Stimulated activated CD4-positive, alpha-beta T cell treated with anti-CD3 and anti-CD28 coated beads, Interleukin-4, amount 100 ng/mL, for 1 hour (primary cell): ENCODE data around the gene IL31RA.
A peak's percentile ranks its signal among the peaks of the same experiment; 100 is the strongest.
"Not testable (repeated sequence)": the region's sequence is repeated elsewhere in the genome, so short reads cannot be mapped to it uniquely, and the experiment has no call there.

Experiments used
- DNase-seq: peaks from one replicate; pipeline ENCODE4 v3.0.0-alpha.2; 2020

The IL31RA gene

GRCh38 chr5:55850839-55851674, at the start of gene IL31RA:
TSS of gene IL31RA (plus strand) at chr5:55851357. CDS start at chr5:55851571, 214 bp downstream.
- no peak for DNase-seq

- DNase-seq, result not testable (repeated sequence)
Measured at GRCh38 chr5:55808814-55809213, 42.3 kb upstream of the IL31RA start.

DNA sequence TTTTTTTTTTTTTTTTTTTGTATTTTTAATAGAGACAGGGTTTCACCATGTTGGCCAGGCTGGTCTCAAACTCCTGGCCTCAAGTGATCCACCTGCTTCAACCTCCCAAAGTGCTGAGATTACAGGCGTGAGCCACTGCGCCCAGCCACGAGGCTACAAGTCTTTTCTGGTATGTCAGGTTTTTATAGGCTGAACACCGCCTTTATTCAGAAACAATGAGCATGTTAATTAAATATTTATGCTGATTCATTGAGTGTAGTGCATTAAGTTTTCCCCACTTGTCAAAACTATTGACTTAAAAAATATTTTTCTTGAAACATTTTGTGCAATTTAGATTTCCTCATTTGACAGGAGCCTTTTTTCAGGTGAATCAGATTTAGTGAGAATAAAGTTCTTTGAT, 35.2 kb upstream of the IL31RA start:
- not testable (repeated sequence) for DNase-seq

DNA sequence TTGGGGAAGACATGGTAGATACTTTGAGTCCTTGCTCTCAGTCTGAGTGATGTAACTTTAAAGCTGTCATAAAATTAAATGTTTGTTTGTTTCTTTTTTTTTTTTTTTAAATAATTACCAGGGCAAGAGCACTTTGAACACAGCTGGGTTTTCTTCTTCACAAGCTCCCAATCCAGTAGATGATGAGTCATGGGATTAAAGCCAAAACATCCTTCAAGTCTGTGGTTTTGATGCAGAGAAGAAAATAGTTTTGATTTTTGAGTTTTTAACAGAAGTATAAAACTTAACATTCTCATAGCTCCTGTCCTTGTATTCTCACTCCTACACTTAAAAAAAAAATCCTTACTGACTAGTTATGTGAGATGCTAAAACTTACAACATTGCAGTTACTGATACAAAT, 34.8 kb upstream of the IL31RA start:
- DNase-seq, result no peak

GRCh38 chr5:55817030-55817429, 34.1 kb upstream of the IL31RA start:
- DNase-seq, result no peak

- no peak for DNase-seq
Measured at GRCh38 chr5:55820488-55820887, 30.7 kb upstream of the IL31RA start.

DNA sequence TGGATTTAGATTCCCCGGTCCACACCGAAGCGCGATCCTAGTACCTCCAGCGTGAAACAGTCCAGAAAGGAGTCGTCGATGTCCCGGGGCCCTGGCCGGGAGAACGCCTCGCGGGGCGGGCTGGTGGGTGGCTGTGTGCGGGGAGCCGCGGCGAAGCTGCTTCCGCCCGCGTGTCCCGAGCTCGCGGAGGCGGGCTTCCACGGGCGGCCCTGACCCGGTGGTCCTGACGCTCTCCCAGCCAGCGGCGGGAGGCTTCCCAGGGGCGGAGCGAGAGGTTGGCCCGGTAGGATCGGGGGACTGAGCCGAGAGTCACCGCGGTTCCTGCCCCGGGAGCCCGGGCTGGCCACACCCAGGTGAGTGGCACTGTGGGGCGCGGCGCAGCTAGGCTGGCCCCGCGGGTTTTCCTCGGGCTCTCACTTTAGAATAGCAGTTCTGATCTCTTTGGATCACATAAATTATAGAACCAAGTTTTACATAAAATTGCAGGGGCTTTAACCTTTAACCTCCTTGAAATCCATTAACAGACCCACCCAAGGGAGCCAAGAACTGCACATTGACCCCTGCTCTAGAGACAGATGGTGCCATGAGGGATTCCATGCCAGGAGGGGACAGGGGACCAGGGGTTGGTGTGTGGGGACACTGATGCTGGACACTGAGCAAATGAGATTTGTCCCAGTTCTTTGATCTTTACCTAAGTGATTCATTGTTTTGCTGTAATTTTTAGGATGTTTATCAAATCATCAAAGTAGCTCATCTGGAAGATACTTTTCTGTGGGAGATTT, 29.2 kb upstream of the IL31RA start:
- DNase-seq, result peak; percentile 4

- no peak for DNase-seq
Measured at GRCh38 chr5:55823151-55823796, 27.9 kb upstream of the IL31RA start.

DNA sequence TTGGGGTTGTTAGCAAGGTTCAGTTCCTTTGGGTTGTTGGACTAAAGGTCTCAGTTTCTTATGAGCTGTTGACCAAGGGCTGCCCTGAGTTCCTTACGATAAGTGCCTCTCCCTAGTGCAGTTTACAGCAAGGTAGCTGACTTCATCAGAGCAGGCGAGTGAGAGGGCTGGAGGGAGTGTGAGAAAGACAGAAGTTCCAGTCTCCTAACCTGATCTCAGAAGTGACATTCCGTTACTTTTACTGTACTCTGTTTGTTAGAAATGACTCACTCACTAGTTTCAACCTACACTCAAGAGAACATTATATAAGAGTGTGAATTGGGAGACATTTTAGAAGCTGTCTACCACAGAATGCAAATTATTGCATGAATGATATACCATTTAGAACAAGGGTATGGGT, 21.2 kb upstream of the IL31RA start:
- DNase-seq, result no peak

GRCh38 chr5:55832446-55832845, 18.7 kb upstream of the IL31RA start:
- no peak for DNase-seq

GRCh38 chr5:55836191-55836590, 15.0 kb upstream of the IL31RA start:
- DNase-seq, result no peak

GRCh38 chr5:55841976-55842375, 9.2 kb upstream of the IL31RA start:
- DNase-seq, result no peak

GRCh38 chr5:55847837-55848236, 3.3 kb upstream of the IL31RA start:
- DNase-seq, result no peak

DNA sequence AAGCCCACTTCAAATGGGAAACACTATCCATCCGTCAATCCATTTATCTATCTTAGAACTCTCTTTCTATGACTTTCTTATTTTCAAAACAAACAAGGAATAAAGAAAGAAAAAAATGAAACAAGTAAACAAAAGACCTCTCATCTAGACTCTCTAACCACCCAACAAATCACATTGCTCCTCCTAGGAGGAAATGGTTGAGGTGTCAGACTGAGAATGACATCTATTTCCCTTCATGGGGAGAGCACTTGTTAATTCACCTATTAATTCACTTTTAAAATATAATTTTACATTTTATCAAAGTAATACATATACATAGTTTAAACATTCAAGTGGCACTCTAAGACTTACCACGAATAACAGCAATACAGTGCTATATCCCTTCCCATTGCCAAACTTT, 2.4 kb upstream of the IL31RA start:
- DNase-seq, result no peak

- no peak for DNase-seq
Measured at GRCh38 chr5:55851675-55851979, 470 bp downstream of the IL31RA start.

- no peak for DNase-seq
Measured at GRCh38 chr5:55852503-55852902, 1.3 kb downstream of the IL31RA start.

DNA sequence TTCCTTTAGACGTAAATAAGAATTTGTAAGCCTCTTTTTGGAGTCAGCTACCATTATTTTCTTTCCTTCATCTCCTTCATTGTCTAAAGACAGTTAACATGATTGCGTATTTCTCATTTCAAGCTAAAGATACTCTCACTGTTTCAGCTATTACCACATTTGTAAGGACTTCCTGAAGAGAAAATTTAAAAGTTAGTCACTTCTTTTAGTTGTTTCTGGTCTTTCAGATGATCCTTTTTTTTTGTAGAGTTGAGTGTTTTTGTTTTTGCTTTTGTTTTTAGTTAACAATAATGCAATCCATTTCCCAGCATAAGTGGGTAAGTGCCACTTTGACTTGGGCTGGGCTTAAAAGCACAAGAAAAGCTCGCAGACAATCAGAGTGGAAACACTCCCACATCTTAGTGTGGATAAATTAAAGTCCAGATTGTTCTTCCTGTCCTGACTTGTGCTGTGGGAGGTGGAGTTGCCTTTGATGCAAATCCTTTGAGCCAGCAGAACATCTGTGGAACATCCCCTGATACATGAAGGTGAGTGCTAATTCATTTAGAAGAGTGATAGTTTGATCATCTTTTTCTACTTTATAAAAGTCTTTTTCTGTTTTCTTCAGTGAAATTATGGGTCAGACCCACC, 2.0 kb downstream of the IL31RA start:
- DNase-seq, result no peak

GRCh38 chr5:55853818-55854217, 2.7 kb downstream of the IL31RA start:
- DNase-seq, result no peak

GRCh38 chr5:55855509-55855908, 4.4 kb downstream of the IL31RA start:
- DNase-seq, result no peak

- DNase-seq, result no peak
Measured at GRCh38 chr5:55856516-55857246, 5.5 kb downstream of the IL31RA start.

GRCh38 chr5:55857247-55857640, 6.1 kb downstream of the IL31RA start:
- DNase-seq, result no peak

GRCh38 chr5:55858104-55858503, 6.9 kb downstream of the IL31RA start:
- DNase-seq, result no peak

GRCh38 chr5:55860288-55860687, 9.1 kb downstream of the IL31RA start:
- no peak for DNase-seq
